CD4-positive, alpha-beta T cell treated with Interleukin-6 for 4 hours (primary cell): ENCODE measurements around the gene GABARAP.
A peak's percentile ranks its signal among the peaks of the same experiment; 100 is the strongest.

Experiments used
- DNase-seq: peaks from one replicate; pipeline ENCODE4 v3.0.0-alpha.2; 2020; ENCODE audit warnings: mixed read lengths

GABARAP gene

DNA sequence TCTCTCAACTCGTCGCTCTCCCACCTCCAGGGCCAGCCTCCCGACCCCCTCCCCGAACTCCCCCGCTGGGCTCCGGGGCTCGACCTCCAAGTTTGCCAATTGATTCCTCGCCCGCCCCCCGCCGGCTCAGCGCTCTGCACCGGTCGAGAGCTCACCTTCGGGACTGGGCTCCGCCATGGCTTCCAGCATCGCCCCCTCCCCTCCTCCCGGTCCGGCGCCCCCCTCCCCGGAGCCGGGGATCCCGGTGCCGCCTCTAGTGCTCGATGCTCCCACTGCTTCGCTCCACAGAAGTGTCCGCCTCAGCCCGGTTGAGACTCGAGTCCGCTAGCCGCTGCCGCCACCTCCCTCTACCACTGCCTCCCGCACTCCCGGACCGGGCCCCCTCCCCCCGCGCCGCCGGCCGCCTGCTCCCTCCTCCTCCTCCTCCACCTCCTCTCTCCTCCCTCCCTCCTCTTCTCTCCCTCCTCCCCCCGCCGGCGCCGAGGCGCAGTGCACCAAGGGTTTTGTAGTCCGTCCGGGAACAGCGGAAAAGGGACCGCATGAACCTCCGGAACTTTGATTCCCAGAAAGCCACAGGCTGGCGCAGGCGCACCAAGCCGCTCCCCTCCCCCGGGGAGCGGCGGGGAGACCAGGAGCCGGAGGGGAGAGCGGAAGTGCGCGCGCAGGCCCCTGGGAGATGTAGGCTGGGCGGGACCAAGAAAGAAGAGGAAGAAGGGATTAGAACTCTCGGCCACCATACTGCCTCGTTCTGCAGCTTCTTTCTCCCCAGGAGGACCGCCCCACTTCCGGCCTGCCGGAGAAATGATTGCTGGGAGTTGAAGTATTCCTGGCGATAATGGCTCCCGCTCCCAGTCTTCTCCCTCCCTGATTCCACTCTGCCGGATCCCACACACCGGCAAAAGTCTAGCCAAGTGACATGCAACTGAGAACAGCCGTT, 2.9 kb downstream of the GABARAP start, which contains the start of gene PHF23:
TSS of gene PHF23 (minus strand) at position 367 of the 937 bp plus-strand sequence. CDS start at position 189, 178 bp downstream.
- DNase-seq = peak; percentile 99

DNA sequence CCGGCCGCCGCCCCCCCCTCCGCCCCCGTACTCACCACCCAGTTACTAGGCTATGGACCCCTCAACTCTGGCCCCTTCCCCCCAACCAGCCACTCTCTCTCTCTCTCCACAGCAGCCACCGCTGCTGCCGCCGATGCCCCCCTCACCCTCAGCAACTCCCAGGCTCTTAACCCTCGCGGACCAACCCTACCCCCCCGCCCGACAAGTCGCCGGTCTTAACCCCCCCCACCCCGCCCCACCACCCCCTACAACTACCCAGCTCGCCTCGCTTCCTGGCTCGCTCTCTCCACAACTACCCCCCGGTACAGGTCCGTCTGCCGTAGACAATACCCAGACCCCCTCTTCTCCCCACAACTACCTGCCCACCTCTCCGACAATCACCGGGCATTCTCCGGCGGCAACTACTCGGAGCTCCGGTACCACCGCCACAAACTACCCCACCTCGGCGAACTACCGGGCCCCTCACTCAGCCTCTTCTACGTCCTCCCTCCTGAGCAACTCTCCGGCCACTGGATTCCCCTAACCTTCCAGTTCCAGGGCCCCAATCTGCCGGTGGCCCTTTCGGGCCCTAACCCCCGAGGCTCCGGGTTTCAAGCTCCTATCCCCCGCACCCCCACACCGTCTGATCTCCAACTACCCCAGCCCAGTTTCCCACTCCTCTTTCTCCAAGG, 3.7 kb downstream of the GABARAP start:
- peak; percentile 60 for DNase-seq

DNA sequence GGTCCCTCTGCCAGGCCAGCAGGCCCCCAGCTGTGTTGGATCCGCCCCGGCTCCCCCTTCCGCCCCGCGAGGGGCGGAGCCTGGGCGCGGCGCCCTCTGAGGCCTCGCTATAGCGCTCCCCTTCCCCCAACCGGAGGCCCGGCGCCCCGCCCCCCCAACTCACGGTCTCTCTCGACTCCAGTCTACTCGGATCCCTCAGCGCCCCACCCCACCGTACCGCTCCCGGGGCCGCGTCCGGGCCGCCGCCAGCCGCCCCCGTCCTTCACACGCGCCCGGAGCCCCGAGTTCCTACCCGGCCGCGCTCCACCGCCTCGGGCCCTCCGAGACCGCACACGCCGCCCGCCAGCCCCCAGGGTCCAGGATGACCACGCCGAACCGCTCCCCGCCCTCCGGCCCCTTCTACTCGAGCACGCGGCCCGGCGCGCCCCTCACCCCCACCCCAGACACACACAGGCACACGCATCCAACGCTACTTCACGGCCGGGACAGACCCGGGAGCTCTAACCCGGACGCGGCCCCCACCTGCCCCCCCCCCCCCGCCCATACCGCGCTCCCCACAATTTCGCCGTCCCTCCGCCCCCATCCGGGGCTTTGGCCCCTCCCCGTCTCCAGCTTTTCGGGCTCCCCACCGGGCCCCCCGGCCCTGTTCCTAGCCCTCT, 4.4 kb downstream of the GABARAP start:
- DNase-seq = peak; percentile 93

DNA sequence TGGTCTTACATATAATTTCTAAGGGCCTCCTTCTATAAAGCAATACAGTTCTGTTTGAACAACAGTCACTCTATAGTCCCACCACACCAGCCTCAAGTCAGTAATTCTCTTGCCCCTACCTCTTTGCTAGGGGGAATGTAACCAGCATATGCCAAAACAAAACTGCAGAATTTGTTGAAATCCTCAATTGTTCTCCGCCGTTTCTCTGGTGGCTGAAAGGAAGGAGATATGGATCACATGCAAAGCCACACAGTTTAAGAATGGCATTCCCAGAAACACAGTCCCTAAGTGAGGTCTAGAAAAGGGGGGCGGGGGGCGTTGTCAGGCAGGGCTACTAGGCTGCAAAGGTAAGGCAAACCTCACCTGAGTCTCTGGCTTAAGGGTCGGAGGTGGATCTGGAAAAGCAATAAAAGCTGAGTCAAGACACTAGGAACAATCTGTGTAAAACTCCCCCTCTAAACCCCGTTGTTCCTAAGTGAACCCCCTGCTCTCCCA, 4.9 kb downstream of the GABARAP start:
- no peak for DNase-seq

DNA sequence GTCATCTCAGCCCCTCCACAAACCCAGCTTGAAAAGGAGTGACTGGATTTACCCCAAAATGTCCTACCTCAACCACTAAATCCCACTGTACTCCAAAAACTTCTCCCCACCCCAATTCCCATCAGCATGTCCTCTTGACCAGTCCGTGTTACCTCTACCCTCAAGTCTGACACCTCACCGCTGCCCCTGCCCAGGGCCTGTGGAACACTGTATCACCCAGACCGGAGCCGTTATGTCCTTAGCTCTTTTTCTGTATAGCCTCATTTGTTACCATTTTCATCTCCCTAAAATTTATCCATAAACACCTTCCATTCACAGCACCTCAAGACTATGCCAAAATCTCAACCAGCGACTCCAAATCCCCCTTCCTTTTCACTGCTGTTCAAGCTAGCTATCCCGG, 5.4 kb downstream of the GABARAP start:
- DNase-seq = no peak

DNA sequence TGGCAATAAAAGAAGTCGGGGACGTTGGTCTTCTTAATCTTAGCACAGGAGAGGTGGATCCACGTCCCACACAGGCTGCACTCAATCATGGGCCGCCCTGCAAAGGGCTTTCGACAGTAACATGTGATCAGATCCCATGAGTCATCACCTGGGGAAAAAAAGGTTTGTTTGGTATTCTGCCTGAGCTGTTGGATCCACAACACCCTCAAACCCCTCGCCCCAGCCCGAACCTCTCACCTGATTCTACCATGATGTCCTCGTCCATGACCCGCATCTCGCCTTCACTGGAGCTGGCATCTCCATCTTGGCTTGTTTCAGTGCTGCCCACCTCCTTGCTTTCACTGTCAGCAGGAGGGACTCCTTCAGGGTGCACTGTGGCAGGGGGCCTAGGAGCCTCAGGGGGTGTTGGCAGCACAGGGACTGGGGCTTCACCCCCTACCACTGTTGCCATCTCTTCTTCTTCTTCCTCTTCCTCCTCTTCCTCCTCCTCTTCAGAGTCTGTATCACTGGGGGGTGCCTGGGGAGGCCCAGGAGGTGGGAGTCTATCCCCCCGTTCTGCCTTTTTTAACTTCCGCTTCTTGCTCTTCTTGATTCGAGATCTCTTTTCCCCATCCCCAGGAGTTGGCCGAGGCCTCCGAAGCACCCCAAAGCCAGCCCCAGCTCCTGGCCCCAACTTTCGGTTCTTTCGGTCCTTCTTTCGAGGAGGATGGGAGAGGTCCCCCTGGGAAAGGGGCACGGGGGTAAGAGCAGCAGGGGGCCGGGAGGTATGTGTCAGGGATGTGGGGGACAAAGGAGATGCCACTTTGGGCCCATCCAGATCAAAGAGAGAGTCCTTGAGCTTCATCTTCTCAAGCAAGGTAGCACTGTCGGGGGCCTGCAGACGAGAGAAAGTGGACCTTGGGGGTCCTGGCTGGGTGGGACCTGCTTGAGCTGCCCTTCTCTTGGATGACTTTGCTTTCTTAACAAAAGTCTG, 6.3 kb downstream of the GABARAP start:
- peak; percentile 34 for DNase-seq

DNA sequence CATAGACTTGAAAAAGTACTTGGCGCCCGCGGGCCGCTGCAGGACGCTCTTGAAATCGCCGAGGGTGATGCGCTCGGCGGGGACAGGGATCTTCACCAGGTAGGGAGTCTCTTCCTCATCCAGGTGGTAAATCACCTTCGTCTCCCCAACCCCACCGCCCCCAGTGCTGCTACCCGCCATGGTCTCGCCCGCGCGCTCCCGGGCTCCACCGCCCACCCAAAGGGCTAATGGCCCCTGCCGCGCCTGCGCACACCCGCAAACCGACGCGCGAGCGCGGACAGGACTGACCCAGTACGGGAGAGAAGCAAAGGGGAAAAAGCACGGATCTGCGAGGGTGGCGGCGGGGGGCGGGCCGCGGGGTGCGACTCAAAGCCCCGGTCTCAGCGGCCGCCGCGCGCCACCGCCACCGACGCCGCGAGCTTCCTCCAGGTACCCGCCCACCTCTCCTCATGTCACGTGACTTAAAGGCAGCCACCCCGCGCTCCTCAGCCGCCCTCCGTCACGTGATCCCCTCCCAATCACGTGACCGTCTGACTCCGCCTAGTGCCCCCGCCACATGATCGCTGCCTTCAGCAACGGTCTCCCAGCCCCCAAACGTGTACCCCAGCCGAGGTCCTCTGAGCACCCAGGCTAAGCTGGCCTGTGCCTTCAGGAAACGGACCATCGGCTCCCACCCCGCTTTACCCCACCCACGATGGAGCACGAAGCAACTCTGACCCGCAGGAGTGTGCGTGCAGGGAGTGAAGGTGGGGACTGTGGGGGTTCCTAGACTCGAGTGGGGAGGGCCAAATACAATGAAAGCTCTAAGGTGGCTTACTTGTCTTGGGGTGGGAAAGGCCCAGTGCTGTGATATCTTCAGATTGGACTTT, 7.9 kb downstream of the GABARAP start, which contains the start of gene DVL2:
TSS of gene DVL2 (minus strand) at position 435 of the 869 bp plus-strand sequence. CDS start at position 180, 255 bp downstream.
- peak; percentile 95 for DNase-seq

DNA sequence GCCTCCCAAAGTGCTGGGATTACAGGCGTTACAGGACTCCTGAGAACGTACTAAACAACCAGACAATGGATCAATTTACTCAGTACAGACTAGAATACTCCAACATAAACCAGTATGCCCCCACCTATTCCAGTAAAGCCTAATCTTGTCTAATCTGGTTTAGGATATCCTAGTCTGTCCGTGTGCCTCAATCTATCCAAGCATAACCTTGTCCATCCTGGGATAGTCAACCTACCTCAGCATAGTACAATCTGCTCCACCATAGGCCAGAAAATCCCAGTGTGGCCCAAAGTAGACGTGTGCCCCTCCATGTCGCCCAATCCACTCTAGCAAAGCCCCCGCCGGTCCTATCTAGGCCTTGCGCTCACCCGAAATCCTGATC, 8.6 kb downstream of the GABARAP start:
- no peak for DNase-seq

DNA sequence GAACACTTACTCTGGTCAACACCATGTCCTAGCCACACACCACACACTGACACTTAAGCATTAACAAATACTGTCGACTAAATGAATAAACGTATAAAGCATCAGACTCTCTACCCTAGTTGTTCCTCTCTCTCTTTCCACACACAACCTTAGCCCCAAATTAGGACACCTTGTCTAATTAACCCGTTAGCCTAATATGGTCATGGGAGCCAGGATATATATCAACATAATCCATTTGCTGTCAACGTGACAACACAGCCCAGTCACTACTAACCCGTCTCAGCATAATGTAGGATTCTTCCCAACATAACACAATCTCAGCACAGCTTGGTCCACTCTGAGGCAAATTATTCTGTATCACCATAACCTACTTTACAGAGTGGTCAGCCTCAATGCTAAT, 10.1 kb downstream of the GABARAP start:
- DNase-seq = no peak

DNA sequence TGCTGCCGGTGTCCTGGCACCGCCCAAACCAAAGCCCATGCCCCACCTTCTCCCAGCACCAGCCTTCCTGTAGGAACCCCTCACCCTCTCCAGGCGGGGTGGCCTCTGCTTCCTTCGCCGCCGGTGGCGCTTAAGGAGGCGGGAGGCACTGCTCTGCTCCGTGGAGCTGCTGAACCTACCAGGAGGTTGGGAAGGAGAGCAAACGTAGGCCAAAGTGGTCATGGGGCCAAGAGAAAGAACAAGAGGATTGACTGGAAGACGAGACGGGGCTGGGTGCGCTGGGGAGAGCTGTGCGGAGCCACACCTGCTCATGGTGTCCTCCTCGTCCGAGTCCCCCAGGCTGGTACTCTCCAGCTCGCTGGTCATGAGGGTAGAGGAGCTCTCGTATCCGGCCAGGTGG, 12.7 kb downstream of the GABARAP start:
- DNase-seq = no peak

DNA sequence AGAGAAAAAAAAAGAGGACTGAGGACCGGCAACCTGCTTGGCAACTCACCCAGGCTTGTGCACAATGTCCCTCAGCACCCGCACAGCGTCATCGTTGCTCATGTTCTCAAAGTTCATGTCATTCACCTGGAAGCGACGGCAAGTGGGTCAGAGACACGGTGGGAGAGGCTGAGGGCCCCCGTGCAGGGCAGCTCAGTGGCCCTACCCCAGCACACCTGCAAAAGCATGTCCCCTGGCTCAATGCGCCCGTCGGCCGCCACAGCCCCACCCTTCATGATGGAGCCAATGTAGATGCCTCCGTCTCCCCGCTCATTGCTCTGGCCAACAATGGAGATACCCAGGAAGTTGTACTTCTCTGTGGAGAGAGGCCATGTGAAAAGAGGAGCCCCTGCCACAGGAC, 13.3 kb downstream of the GABARAP start:
- DNase-seq = no peak

DNA sequence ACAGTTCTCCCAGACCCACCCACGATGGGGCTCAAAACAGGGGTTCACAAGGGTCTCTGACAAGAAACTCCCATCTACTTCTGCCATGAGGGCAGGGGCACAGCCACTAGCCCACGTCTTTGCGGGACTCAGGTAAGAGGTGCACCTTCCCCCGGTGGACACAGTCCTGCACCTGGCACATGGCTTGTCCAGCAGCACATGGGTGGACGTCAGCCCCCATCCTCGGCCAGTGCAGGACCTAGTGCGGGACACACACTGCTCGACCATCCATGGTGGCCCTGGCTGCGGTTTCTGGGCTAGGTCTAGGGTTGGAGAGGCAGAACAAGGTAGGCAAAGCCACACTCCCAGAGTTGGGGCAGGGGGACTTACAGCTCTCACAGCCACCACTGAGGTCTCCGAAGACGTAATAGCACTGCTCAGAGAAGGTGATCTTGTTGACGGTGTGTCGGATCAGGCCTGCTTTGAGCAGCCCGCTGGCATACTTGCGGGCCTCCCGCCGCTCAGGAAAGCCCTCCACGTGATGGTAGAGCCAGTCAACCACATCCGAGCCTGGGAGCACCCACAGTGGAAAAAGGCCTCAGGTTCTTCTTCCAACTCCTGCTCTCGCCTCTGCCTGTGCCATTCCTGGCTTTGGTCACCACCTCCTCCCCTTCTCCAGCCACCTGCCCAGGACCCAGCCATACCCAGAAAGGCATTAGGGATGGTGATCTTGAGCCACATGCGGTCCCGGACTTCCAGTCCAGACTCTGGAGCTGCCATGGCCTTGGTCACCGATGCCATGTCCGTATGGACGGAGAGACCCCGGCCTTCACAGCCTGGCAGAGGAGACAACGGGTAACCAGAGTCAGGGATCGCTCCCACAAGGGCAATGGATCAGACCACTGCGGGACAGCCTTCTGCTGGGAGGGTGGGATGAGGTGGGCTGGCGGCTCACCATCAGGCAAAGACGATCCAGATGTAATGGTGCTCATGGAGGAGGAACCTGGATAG, 15.2 kb downstream of the GABARAP start:
- no peak for DNase-seq

DNA sequence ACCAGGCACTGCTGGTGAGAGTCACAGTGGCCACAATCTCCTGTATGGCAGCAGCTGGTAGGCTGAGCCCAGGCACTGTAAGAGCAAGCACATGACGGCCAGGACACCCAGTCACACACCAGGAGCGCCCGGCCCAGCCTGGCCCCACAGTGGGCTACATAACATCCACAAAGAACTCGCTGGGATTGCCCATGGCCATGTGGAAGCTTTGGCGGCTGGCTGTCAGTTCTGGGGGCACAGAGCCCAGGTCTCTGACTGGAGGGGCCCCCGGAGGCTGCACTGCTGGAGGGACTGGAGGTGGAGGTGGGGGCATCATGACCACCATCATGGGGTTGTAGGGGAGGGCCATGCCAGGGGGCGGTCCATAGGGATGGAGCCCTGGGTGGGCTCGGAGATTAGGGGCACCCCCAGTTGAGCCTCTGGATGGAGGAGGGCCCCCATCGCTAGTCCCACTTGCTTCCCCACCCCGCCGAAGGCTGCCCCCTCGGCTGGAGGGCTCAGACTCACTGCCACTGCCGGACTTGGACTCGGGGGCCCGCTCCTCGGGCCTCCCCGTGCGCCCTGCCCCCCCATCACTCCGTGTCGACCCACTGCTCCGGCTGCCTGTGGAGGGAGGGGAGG, 16.4 kb downstream of the GABARAP start:
- DNase-seq = no peak

DNA sequence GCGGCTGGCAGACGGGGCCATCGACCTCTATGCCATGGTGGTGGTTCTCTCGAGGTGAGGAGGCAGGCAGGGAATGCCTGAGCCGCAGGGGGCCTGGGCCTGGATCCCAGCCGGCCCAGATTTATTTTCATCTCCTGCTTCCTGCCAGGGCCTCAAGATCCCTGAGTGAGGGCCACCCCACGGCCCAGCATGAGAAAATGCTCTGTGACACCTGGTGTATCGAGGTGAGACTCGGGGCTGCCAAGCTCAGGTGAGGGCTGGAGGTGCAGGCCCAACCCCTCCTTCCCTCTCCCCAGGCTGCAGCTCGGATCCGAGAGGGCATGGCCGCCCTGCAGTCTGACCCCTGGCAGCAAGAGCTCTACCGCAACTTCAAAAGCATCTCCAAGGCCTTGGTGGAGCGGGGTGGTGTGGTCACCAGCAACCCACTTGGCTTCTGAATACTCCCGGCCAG, 17.6 kb downstream of the GABARAP start:
- DNase-seq = no peak

DNA sequence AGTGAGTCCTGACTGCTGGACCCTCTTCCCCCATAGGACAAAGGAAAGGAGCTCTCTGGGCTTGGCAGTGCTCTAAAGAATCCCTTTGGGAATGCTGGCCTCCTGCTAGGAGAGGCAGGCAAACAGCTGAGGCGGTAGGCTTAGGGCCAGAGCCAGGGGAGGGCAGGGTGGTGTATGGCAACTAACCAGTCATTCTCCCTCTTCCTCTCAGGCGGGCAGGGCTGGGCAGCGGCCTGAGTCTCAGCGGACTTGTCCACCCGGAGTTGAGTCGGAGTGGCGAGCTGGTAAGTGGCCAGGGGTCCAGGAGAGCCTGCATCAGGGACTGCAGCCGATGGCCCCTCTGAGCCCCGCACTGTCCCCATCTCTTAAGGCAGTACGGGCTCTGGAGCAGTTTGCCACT, 18.1 kb downstream of the GABARAP start:
- DNase-seq = no peak

DNA sequence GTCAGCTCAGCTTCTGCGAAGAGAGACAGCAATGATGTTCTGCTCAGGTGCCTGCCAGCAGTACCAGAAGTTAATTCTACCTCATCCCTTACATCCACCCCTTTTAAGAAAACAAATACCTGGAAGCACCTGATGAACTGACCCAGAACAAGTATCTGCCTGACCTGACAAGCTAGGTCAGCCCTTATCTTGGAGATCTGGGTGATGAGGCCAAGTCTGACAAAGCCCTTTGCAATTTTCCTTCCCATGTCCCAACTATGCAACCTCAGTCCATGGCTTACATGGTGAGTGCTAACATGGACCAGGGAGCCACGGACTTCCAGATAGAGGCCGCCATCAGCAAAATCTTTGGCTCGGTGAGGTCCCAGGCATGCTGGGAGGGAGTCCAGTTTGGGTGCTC, 18.9 kb downstream of the GABARAP start:
- DNase-seq = no peak

DNA sequence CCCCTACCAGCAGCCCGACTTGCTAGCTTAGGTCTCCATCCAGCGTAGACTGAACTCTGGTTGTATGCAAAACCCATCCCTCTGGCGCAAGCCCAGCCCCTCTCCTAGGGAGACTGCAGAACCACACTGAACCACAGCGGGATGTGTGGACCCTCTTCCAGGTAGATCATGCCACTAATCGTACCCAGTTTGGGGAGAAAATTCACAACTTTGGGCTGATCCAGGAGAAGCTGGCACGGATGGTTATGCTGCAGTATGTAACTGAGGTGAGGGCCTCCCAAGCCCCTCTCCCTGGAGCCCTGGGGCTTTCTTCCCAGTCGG, 19.3 kb downstream of the GABARAP start:
- DNase-seq = no peak

DNA sequence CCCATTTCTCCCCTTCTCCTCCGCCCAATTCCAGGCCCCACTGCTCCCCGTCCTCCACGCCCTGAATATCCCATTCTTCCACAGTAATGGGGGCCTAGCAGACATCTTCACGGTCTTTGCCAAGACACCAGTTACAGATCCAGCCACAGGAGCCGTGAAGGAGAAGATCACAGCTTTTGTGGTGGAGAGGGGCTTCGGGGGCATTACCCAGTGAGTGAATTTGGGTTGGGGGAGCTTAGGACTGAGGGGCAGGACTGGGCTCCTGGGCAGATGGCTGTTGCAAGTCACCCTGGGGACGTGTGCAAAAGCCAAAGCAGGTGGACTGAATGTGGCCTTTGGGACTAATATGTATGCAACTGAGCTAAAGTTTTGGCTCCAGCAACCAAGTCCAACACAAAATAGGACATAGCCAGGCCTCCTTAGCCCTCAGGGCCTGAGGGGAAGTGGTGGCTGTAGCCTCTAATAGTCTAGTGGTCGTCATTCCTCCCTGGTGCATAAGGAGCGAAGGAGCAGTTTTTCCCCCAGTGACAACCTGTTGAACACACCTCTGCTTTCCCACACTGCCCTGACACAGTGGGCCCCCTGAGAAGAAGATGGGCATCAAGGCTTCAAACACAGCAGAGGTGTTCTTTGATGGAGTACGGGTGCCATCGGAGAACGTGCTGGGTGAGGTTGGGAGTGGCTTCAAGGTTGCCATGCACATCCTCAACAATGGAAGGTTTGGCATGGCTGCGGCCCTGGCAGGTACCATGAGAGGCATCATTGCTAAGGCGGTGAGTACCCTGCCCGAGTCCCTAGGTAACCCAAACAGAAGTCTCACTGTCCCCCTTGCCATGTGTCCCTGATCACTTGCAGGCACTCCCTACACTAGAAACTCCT, 19.9 kb downstream of the GABARAP start:
- no peak for DNase-seq
